ENCODE data around the gene LGR6. TPM values are rescaled to one million over a fixed set of nuclear protein-coding genes. Genes with fewer than 3 reads are reported as not detected.

The LGR6 gene
- polyA plus RNA-seq, 3 donors: not detected

DNA sequence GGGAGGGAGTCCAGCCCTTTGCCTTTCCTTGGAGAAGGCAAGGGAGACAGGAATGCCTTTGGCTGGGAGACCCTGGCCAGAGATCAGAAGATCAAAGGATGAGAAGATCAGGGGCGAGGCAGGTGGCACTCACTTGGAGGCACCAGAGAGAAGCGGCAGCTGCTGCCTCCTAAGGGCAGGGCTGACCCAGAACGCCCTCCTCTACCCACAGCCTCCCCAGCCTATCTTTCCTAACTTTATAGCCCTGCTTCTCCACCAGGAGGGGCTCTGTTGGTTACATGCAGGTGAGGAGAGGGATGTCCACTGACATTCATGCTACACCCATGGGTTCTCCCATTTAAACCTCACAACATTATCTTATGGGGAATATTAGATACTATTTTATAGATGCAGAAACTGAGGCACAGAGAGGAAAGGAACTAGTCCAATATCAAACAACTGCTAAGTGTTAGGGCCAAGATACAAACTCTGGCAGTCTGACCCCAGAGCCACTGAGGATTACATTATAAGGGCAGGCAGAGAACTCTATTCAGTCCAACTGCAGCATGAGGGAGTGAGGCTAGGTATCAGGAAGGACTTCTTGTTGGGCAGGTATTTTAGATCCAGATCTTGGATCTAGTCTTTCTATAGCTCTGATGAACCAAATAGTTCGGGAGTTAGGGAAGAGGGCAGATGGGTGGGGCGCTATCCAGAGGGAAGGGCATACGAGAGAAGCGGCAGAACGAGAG is 19.9 kb downstream of the LGR6 start:
- 36% methylated on average over 5 of the region's 8 CpGs for WGBS (ENCODE audit: insufficient coverage)

More for the DNA sequence above, 19.9 kb downstream of the LGR6 start:
- Histone ChIP-seq H3K4me1 (ENCODE audit: control insufficient read depth in 1 of 2, insufficient read depth in 2 of 2, low read length in 2 of 2) (no peaks in the 10 kb centered on the region), H3K79me2 (ENCODE audit: insufficient read depth, low read length) (no peaks in the 10 kb centered on the region), H3K27me3 (ENCODE audit: control insufficient read depth in 2 of 2, insufficient read depth in 2 of 2, low read length in 2 of 2) (peaks cover 26 to 47% of the 10 kb centered on the region in 2 donors), H3K9ac (ENCODE audit: insufficient read depth, low read length, poor library complexity, severe bottlenecking) (no peak overlapping the region), H3K4me2 (replicated peaks; ENCODE audit: extremely low read depth, low read length, poor library complexity, severe bottlenecking) (no peak overlapping the region), H2AFZ (ENCODE audit: insufficient read depth, low read depth, low read length, poor library complexity, severe bottlenecking) (no peak overlapping the region), H3K9me3 (replicated peaks in 1 of 2; ENCODE audit: control insufficient read depth in 1 of 2, insufficient read depth in 1 of 2, low read length in 2 of 2) (no peaks in the 10 kb centered on the region), H4K20me1 (ENCODE audit: insufficient read depth, low read length) (no peaks in the 10 kb centered on the region), H3K27ac (ENCODE audit: low read depth in 1 of 2, low read length in 2 of 2) (no peak overlapping the region), H3K36me3 (replicated peaks in 1 of 2; ENCODE audit: control insufficient read depth in 1 of 2, insufficient read depth in 2 of 2, low read length in 2 of 2) (no peaks in the 10 kb centered on the region), H3K4me3 (replicated peaks in 1 of 3; ENCODE audit: low read depth in 2 of 3, low read length in 3 of 3) (no peak overlapping the region)
- DNase-seq: no peak
- Mint-ChIP-seq H3K27me3 (ENCODE audit: low read depth in 3 of 3) (peaks cover 48 to 53% (median 52%) of the 10 kb centered on the region in 3 donors), H3K27ac (no peak overlapping the region), H3K4me1 (peaks cover 12% of the 10 kb centered on the region), H3K4me3 (peak overlapping the region in 1 of 2 donors; percentile 84), H3K36me3 (peaks cover 0 to 3% of the 10 kb centered on the region in 2 donors), H3K9me3 (peaks cover 0 to 6% (median 2%) of the 10 kb centered on the region in 7 donors)
- TF ChIP-seq CTCF (IDR thresholded peaks at IDR 0.05): no peak
- intact Hi-C loops (cut with micrococcal nuclease): no loop called here
